Aorta (tissue), 5 donors: ENCODE results near the gene NLRC5. TPM values are rescaled to one million over a fixed set of nuclear protein-coding genes. Genes with fewer than 3 reads are reported as not detected.

Experiments used
- ATAC-seq: fragments of 200-7000 bp; cut with Tn5 transposase; one replicate; pipeline ENCODE4 v1.9.1; 2022; ENCODE audit warnings: moderate library complexity; ENCODE audit not compliant: low FRiP score
- DNase-seq, 2 donors: peaks; one replicate each; pipeline ENCODE4 v3.0.0-alpha.2; 2020
- H3K27ac ChIP-seq, 2 donors: one replicate each; pipeline ENCODE4 v1.5.1; 2013; ENCODE audit warnings: low read length in 2 of 2, mild to moderate bottlenecking in 2 of 2, moderate library complexity in 2 of 2, control low read depth in 1 of 2, inconsistent platforms in 1 of 2, low read depth in 1 of 2
- H3K27me3 ChIP-seq, 2 donors: one replicate each; pipeline ENCODE4 v1.6.1; 2013; ENCODE audit warnings: control low read depth in 1 of 2, low read length in 1 of 2, mild to moderate bottlenecking in 1 of 2, moderate library complexity in 1 of 2; ENCODE audit not compliant: insufficient read depth in 2 of 2, control insufficient read depth in 1 of 2
- H3K36me3 ChIP-seq, 2 donors: one replicate each; pipeline ENCODE4 v1.6.1; 2013; ENCODE audit warnings: control low read depth in 1 of 2, low read length in 1 of 2, mild to moderate bottlenecking in 1 of 2; ENCODE audit not compliant: insufficient read depth in 2 of 2, control insufficient read depth in 1 of 2
- H3K4me1 ChIP-seq, 2 donors: one replicate each; pipeline ENCODE4 v1.6.1; 2013; ENCODE audit warnings: low read length in 2 of 2, control low read depth in 1 of 2, mild to moderate bottlenecking in 1 of 2, moderate library complexity in 1 of 2; ENCODE audit not compliant: insufficient read depth in 2 of 2, control insufficient read depth in 1 of 2
- H3K4me3 ChIP-seq, 2 donors: one replicate each; pipeline ENCODE4 v1.5.1; 2013; ENCODE audit warnings: low read length in 2 of 2, control low read depth in 1 of 2, mild to moderate bottlenecking in 1 of 2
- H3K9me3 ChIP-seq: one replicate; pipeline ENCODE4 v1.6.1; 2013; ENCODE audit warnings: mild to moderate bottlenecking, low read length; ENCODE audit not compliant: control insufficient read depth
- WGBS, 2 donors: extraction: QIAGEN DNeasy Blood & Tissue Kit; methylation state at CpG; one replicate each; pipeline ENCODE4 v1.1.7; 2013; 5-methylcytosine and 5-hydroxymethylcytosine counted together
- intact Hi-C, 2 donors: fragments of 100-400 bp; cut with DNase I; formaldehyde crosslinking; loops; one replicate each; pipeline versions ENCODE4 v1.14.2 to v1.15.0; 2022
- polyA plus RNA-seq, 2 donors: library from polyadenylated mRNA; stranded (reverse); fragments of 200-250 nt; gene quantifications; one replicate each; pipeline ENCODE4 v1.2.3, GENCODE V29; 2013
- total RNA-seq, 2 donors: library from RNA; stranded (reverse); fragmentation: NEBNext Ultra II Directional; extraction: Animal tissue kit (Norgen Biotek cat#: 25700); gene quantifications; one replicate each; pipeline ENCODE4 v1.2.1, GENCODE V29; 2021
- donor health status: healthy with polysubstance abuse.
- donor health status: Bipolar disorder and iron deficiency.
- donor health status: DM: no; HTN: no; CAD: no.
- donor health status: DM: no; HTN: no; CAD: no.
- donor health status: DM: yes; HTN: yes; CAD: no.

Gene NLRC5
- total and polyA plus RNA-seq, 4 donors: 4.9 to 82.9 (median 35.9) TPM

- 60 to 69% methylated on average over 5 of the region's 5 CpGs for WGBS, 2 donors
- no peaks in the 10 kb centered on the region for H3K27me3 ChIP-seq
- no peak for ATAC-seq
- intact Hi-C loops: no loop called here
- H3K36me3 ChIP-seq: no peaks in the 10 kb centered on the region
- H3K4me1 ChIP-seq: no peaks in the 10 kb centered on the region
- no peak for DNase-seq
- H3K27ac ChIP-seq: no peak overlapping the region
- no peak overlapping the region for H3K4me3 ChIP-seq
- H3K9me3 ChIP-seq: no peaks in the 10 kb centered on the region
These were observed 49.9 kb downstream of the NLRC5 start for GRCh38 chr16:57039148-57039812.

GRCh38 chr16:57041182-57042156, 52.1 kb downstream of the NLRC5 start:
- no peak overlapping the region for H3K4me3 ChIP-seq
- no peaks in the 10 kb centered on the region for H3K9me3 ChIP-seq
- no peaks in the 10 kb centered on the region for H3K27me3 ChIP-seq
- no peak overlapping the region for H3K27ac ChIP-seq
- H3K36me3 ChIP-seq: no peaks in the 10 kb centered on the region
- ATAC-seq (no peak), DNase-seq (no peak)
- intact Hi-C loops: loop anchor here (10.0 kb wide), 1 partner anchor 77 kb away; the partner anchor contains the start of gene CETP (in 2 of the 2)
- WGBS, 2 donors: 82 to 89% methylated on average over 12 of the region's 12 CpGs
- H3K4me1 ChIP-seq: no peaks in the 10 kb centered on the region

- Histone ChIP-seq H3K9me3 (no peaks in the 10 kb centered on the region), H3K36me3 (no peaks in the 10 kb centered on the region), H3K27ac (no peak overlapping the region), H3K4me1 (no peaks in the 10 kb centered on the region), H3K27me3 (no peaks in the 10 kb centered on the region), H3K4me3 (no peak overlapping the region)
- intact Hi-C loops: loop anchor here (10.0 kb wide), 1 partner anchor 78 kb away; the partner anchor contains the start of gene CETP (in 2 of the 2)
- DNase-seq: no peak
- ATAC-seq: no peak
- WGBS, 2 donors: 89 to 90% methylated on average over 14 of the region's 14 CpGs
These were observed 53.1 kb downstream of the NLRC5 start for GRCh38 chr16:57042157-57043111.

GRCh38 chr16:57043248-57043647, 53.9 kb downstream of the NLRC5 start:
- ATAC-seq (no peak), DNase-seq (no peak)
- Histone ChIP-seq H3K4me1 (no peaks in the 10 kb centered on the region), H3K9me3 (no peaks in the 10 kb centered on the region), H3K36me3 (no peaks in the 10 kb centered on the region), H3K4me3 (no peak overlapping the region), H3K27me3 (no peaks in the 10 kb centered on the region), H3K27ac (no peak overlapping the region)
- intact Hi-C loops: loop anchor here (10.0 kb wide), 1 partner anchor 78 kb away; the partner anchor contains the start of gene CETP (in 2 of the 2)
- 89 to 96% methylated on average over 9 of the region's 9 CpGs for WGBS, 2 donors

GRCh38 chr16:57044931-57045693, 55.8 kb downstream of the NLRC5 start:
- no peak overlapping the region for H3K4me3 ChIP-seq
- 73 to 78% methylated on average over 12 of the region's 12 CpGs for WGBS, 2 donors
- H3K36me3 ChIP-seq: no peaks in the 10 kb centered on the region
- no peak for ATAC-seq
- no peak overlapping the region for H3K27ac ChIP-seq
- no peaks in the 10 kb centered on the region for H3K4me1 ChIP-seq
- H3K27me3 ChIP-seq: no peaks in the 10 kb centered on the region
- DNase-seq: no peak
- no peaks in the 10 kb centered on the region for H3K9me3 ChIP-seq
- intact Hi-C loops: loop anchor here (5.0 to 10.0 kb wide), 2 partner anchors 80 to 178 kb away; partner anchors contain the start of genes CETP (in 2 of the 2) and SLC12A3 (in 2 of the 2)

- no peaks in the 10 kb centered on the region for H3K4me1 ChIP-seq
- H3K27ac ChIP-seq: no peak overlapping the region
- no peaks in the 10 kb centered on the region for H3K9me3 ChIP-seq
- intact Hi-C loops: loop anchor here (5.0 to 10.0 kb wide), 2 partner anchors 81 to 179 kb away; partner anchors contain the start of genes CETP (in 2 of the 2) and SLC12A3 (in 2 of the 2)
- H3K4me3 ChIP-seq: no peak overlapping the region
- ATAC-seq (peak; percentile 82), DNase-seq (peak; percentile 84 to 91)
- 17 to 19% methylated on average over 13 of the region's 13 CpGs for WGBS, 2 donors
- H3K27me3 ChIP-seq: no peaks in the 10 kb centered on the region
- no peaks in the 10 kb centered on the region for H3K36me3 ChIP-seq
These were observed 56.5 kb downstream of the NLRC5 start for GRCh38 chr16:57045694-57046381.

GRCh38 chr16:57048095-57048494, 58.7 kb downstream of the NLRC5 start:
- H3K4me3 ChIP-seq: no peak overlapping the region
- DNase-seq (no peak), ATAC-seq (no peak)
- intact Hi-C loops: loop anchor here (5.0 to 10.0 kb wide), 2 partner anchors 83 to 181 kb away; partner anchors contain the start of genes CETP (in 2 of the 2) and SLC12A3 (in 2 of the 2)
- H3K27me3 ChIP-seq: no peaks in the 10 kb centered on the region
- H3K36me3 ChIP-seq: no peaks in the 10 kb centered on the region
- 64 to 88% methylated on average over 2 of the region's 2 CpGs for WGBS, 2 donors
- no peaks in the 10 kb centered on the region for H3K4me1 ChIP-seq
- H3K27ac ChIP-seq: no peak overlapping the region
- no peaks in the 10 kb centered on the region for H3K9me3 ChIP-seq
